ENCODE data around the gene PTGES2.
"Not testable (repeated sequence)": the region's sequence is repeated elsewhere in the genome, so short reads cannot be mapped to it uniquely, and the experiment has no call there.

Gene PTGES2

DNA sequence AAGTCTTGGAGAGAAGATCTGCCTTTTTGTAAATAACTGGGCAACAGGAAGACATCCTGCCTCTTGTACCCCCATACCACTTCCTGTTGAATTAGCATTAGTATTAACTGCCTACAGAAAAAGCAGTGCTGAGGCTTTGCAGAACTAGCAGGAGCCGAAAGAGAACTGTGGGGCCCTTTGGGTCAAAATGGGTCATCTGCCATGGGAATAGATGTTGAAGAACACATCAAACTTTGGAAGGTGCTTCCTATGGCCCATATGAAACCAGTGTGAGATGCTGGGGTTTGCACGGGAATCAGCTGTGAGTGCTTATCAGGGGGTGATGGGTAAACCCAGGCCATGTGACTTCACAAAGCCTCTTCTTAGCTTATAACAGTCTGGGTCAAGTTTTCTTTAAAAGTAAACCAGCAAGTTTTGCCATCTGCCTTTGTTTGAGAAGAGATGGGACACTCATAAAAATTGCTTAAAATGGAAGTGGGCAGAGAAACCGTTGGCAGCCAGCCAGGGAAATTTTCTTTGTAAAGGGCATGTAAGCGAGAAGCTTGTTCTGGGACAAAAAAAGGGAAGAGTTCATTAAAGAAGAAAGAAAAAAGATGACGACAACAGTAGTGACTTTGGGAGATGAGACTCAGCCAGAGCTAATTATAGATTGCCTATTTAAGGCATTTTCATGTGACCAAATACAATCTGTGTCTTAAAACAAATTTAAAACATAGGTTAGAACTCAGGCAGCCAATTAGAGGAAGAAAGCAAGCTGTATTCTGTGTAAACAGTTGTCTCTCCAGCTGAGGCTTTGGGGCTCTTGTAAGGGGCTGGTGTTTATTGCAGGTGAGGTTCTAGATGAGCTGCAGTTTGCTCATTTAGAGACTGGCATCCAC, 55.1 kb downstream of the PTGES2 start:
- ChIA-PET CTCF (interaction anchor here (0.8 to 1.4 kb wide), 3 partner anchors 37 to 52 kb away, joined by 3 to 6 read pairs (median 3); no protein-coding TSS in a partner anchor), POLR2A (interaction anchor here (0.7 kb wide), 1 partner anchor 10 kb away, joined by 3 read pairs; no protein-coding TSS in a partner anchor)
- DNase-seq (ENCODE audit: extremely low spot score), result no peak
- TF ChIP-seq FOXM1 (IDR thresholded peaks at IDR 0.05; ENCODE audit: borderline replicate concordance), result no peak
- no peak for TF ChIP-seq ZNF384 (IDR thresholded peaks at IDR 0.05)

DNA sequence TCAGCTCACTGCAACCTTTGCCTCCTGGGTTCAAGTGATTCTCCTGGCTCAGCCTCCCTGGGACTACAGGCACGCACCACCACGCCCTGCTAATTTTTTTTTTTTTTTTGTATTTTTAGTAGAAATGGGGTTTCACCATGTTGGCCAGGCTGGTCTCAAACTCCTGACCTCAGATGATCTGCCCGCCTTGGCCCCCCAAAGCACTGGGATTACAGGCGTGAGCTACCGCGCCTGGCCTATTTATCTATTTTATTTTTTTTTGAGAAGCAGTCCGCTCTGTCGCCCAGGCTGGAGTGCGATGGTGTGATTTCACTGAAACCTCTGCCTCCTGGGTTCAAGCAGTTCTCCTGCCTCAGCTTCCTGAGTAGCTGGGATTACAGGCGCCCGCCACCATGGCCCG, 56.1 kb downstream of the PTGES2 start:
- POLR2A ChIA-PET; DNase-seq (ENCODE audit: extremely low spot score): not testable (repeated sequence)
- CTCF ChIA-PET, result interaction anchor here (0.7 to 1.4 kb wide), 2 partner anchors 26 to 37 kb away, joined by 6 read pairs; no protein-coding TSS in a partner anchor

DNA sequence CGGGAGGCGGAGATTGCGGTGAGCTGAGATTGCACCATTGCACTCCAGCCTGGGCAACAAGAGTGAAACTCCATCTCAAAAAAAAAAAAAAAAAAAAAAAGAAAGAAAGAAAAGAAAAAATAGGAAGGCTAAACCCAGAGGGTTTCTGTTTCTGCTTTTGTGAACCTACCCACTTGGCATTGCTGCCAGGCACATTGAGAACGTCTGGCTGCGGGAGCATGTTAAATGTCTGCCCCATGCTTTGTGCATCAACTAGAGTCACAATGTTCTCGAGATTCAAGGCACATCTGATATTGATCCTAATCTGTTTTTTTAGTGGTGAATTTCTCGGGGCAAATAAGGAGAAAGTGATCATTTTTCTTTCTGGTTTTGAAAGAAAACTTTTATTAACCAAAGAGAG, 56.7 kb downstream of the PTGES2 start:
- ChIA-PET POLR2A (no interaction called here), CTCF (interaction anchor here (0.7 kb wide), 1 partner anchor 27 kb away, joined by 6 read pairs; no protein-coding TSS in a partner anchor)
- TF ChIP-seq ELF4 (IDR thresholded peaks at IDR 0.05) (no peak), ARNT (IDR thresholded peaks at IDR 0.05) (no peak), SP1 (IDR thresholded peaks at IDR 0.05) (no peak), TARDBP (IDR thresholded peaks at IDR 0.05) (no peak), LEF1 (IDR thresholded peaks at IDR 0.05; ENCODE audit: borderline replicate concordance) (no peak), NFRKB (IDR thresholded peaks at IDR 0.05) (no peak), HDGF (IDR thresholded peaks at IDR 0.05; ENCODE audit: borderline replicate concordance) (no peak), ZNF384 (IDR thresholded peaks at IDR 0.05) (no peak), FOXM1 (IDR thresholded peaks at IDR 0.05; ENCODE audit: borderline replicate concordance) (no peak), BHLHE40 (IDR thresholded peaks at IDR 0.05; ENCODE audit: borderline replicate concordance) (no peak), SUZ12 (IDR thresholded peaks at IDR 0.05) (no peak), FOXA1 (IDR thresholded peaks at IDR 0.05) (no peak)
- TF ChIP-seq, protein P1, sequence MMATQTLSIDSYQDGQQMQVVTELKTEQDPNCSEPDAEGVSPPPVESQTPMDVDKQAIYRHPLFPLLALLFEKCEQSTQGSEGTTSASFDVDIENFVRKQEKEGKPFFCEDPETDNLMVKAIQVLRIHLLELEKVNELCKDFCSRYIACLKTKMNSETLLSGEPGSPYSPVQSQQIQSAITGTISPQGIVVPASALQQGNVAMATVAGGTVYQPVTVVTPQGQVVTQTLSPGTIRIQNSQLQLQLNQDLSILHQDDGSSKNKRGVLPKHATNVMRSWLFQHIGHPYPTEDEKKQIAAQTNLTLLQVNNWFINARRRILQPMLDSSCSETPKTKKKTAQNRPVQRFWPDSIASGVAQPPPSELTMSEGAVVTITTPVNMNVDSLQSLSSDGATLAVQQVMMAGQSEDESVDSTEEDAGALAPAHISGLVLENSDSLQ (IDR thresholded peaks at IDR 0.05), result no peak
- DNase-seq (ENCODE audit: extremely low spot score), result no peak

Measured in HEK293T (cell line).